Suppressor macrophage treated with lipopolysaccharide for 4 hours (primary cell): Measurements from ENCODE around the gene PIK3R5.

ENCODE experiments used
- DNase-seq: peaks from one replicate; pipeline ENCODE4 v3.0.0-alpha.2; 2020

The PIK3R5 gene

GRCh38 chr17:8951206-8951605 lies 14.3 kb downstream of the PIK3R5 start:
- peak; percentile 80 for DNase-seq

- peak; percentile 68 for DNase-seq
Measured at GRCh38 chr17:8949061-8949661, 16.3 kb downstream of the PIK3R5 start.

GRCh38 chr17:8948462-8948861 lies 17.0 kb downstream of the PIK3R5 start:
- no peak for DNase-seq

- DNase-seq: peak; percentile 77
Measured at GRCh38 chr17:8947201-8947600, 18.3 kb downstream of the PIK3R5 start.

- peak; percentile 50 for DNase-seq
Measured at GRCh38 chr17:8946476-8946875, 19.0 kb downstream of the PIK3R5 start.

- DNase-seq: no peak
Measured at GRCh38 chr17:8946071-8946470, 19.4 kb downstream of the PIK3R5 start.

- peak; percentile 55 for DNase-seq
Measured at GRCh38 chr17:8944748-8945147, 20.8 kb downstream of the PIK3R5 start.

- DNase-seq: no peak
Measured at GRCh38 chr17:8944083-8944482, 21.4 kb downstream of the PIK3R5 start.

GRCh38 chr17:8941980-8942622 lies 23.4 kb downstream of the PIK3R5 start:
- DNase-seq: no peak

- no peak for DNase-seq
Measured at GRCh38 chr17:8941520-8941919, 24.0 kb downstream of the PIK3R5 start.

GRCh38 chr17:8940866-8941471 lies 24.5 kb downstream of the PIK3R5 start:
- no peak for DNase-seq

GRCh38 chr17:8939496-8940334 lies 25.8 kb downstream of the PIK3R5 start:
- no peak for DNase-seq

- no peak for DNase-seq
Measured at GRCh38 chr17:8938933-8939332, 26.6 kb downstream of the PIK3R5 start.

GRCh38 chr17:8935191-8935590 lies 30.3 kb downstream of the PIK3R5 start:
- peak; percentile 97 for DNase-seq

GRCh38 chr17:8934346-8934745 lies 31.2 kb downstream of the PIK3R5 start:
- peak; percentile 46 for DNase-seq

- DNase-seq: no peak
Measured at GRCh38 chr17:8930649-8931048, 34.9 kb downstream of the PIK3R5 start.

GRCh38 chr17:8928347-8928746 lies 37.2 kb downstream of the PIK3R5 start:
- DNase-seq: no peak

GRCh38 chr17:8927395-8927794 lies 38.1 kb downstream of the PIK3R5 start:
- DNase-seq: no peak

GRCh38 chr17:8925808-8926207 lies 39.7 kb downstream of the PIK3R5 start:
- DNase-seq: no peak

GRCh38 chr17:8925141-8925540 lies 40.4 kb downstream of the PIK3R5 start:
- DNase-seq: no peak

GRCh38 chr17:8924595-8924994 lies 40.9 kb downstream of the PIK3R5 start:
- DNase-seq: no peak

- peak; percentile 34 for DNase-seq
Measured at GRCh38 chr17:8923762-8924161, 41.7 kb downstream of the PIK3R5 start.

- peak; percentile 66 for DNase-seq
Measured at GRCh38 chr17:8922928-8923327, 42.6 kb downstream of the PIK3R5 start.

- peak; percentile 96 for DNase-seq
Measured at GRCh38 chr17:8922451-8922850, 43.1 kb downstream of the PIK3R5 start.
